Uterus (tissue), 2 donors: ENCODE measurements around the gene EPYC.

ENCODE experiments used
- POLR2A ChIP-seq, 2 donors: fragments of 450-650 bp; IDR thresholded peaks; one replicate each; pipeline ENCODE4 v1.6.1; 2016; ENCODE audit warnings: antibody characterized with exemption in 2 of 2, mild to moderate bottlenecking in 1 of 2, moderate library complexity in 1 of 2
- TF ChIP-seq, protein P1 (sequence below), 4 experiments: fragments of 200-600 bp in 2 of 4; fragments of 450-650 bp in 2 of 4; sonication (generic) in 2 of 4; IDR thresholded peaks; one replicate each; pipeline ENCODE4 v1.5.1; 2016 to 2019; ENCODE audit warnings: antibody characterized with exemption in 4 of 4, mild to moderate bottlenecking in 2 of 4, moderate library complexity in 1 of 4

DNA sequence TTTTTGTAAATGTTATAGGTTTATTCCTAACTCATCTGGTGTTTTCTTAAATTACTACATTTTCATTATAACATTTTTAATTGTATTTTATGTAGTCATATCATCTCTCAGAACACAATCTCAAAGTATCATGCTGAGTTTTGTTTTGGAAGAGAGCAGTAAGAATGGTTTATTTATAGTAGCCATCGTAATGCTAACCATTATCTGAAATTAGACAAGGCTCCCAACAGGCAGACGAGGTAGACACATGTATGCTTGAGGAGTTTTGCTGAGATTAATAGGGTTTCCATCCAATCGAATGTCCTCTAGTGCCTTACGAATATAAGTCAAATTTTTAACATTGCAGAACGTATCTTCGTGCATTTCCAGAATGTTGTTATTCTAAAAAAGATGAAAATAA, 40.8 kb downstream of the EPYC start:
- TF ChIP-seq, protein P1, sequence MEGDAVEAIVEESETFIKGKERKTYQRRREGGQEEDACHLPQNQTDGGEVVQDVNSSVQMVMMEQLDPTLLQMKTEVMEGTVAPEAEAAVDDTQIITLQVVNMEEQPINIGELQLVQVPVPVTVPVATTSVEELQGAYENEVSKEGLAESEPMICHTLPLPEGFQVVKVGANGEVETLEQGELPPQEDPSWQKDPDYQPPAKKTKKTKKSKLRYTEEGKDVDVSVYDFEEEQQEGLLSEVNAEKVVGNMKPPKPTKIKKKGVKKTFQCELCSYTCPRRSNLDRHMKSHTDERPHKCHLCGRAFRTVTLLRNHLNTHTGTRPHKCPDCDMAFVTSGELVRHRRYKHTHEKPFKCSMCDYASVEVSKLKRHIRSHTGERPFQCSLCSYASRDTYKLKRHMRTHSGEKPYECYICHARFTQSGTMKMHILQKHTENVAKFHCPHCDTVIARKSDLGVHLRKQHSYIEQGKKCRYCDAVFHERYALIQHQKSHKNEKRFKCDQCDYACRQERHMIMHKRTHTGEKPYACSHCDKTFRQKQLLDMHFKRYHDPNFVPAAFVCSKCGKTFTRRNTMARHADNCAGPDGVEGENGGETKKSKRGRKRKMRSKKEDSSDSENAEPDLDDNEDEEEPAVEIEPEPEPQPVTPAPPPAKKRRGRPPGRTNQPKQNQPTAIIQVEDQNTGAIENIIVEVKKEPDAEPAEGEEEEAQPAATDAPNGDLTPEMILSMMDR (IDR thresholded peaks at IDR 0.05) = no peak
- TF ChIP-seq POLR2A (IDR thresholded peaks at IDR 0.05) = no peak
